Measurements from ENCODE around the gene SHISA9. TPM values are rescaled to one million over a fixed set of nuclear protein-coding genes. Genes with fewer than 3 reads are reported as not detected.

SHISA9 gene
- total RNA-seq, 1 donor from 2014 or later, result 3.7 TPM

- H3K4me3 ChIP-seq (ENCODE audit: low read depth, low read length), result no peak overlapping the region
- no peak for TF ChIP-seq CTCF (conservative IDR thresholded peaks at IDR 0.05; ENCODE audit: low read depth, low read length)
- DNase-seq (ENCODE audit: low read depth), result no peak
Observed at GRCh38 chr16:13104772-13105171, 203.4 kb downstream of the SHISA9 start.

DNA sequence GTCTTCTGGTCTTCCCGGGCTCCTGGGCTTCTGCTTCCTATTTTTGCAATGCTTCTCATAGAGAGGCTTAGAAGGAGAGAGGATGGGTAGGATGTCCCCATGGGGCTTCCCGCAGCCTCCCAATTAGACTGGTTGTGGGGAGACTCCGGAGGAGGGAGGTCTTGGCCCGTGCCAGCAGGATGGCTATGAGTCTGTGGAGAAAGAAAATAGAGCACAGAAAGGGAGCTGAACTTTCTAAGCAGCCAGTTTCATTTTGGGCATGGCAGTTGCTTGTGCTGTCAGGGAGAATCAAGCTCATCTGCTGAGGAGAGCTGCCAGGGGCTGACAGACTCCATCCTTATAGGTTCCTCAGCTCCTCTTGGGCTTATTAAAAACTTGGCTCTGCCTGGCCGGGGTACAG lies 204.0 kb downstream of the SHISA9 start:
- no peak for DNase-seq (ENCODE audit: low read depth)
- H3K4me3 ChIP-seq (ENCODE audit: low read depth, low read length), result no peak overlapping the region
- TF ChIP-seq CTCF (conservative IDR thresholded peaks at IDR 0.05; ENCODE audit: low read depth, low read length), result no peak

DNA sequence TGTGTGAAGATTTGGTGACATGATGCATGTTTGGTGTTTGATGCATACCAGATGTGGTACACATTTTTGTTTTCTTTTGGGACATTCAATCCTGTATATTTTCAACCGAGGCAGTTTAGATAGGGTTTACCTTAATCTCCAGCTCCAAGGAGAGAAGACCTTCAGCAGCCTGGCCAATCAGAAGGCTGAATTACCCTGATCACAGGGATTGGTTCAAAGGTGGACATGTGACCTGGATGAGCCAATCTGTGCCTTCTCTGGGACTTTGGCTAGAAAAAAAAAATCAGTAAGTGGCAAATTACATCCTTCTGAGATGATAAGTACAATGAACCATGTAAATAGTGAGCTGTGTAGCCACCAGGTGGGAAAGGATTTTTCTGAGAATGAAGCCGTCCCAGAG lies 205.1 kb downstream of the SHISA9 start:
- DNase-seq (ENCODE audit: low read depth), result no peak
- no peak for TF ChIP-seq CTCF (conservative IDR thresholded peaks at IDR 0.05; ENCODE audit: low read depth, low read length)
- no peak overlapping the region for H3K4me3 ChIP-seq (ENCODE audit: low read depth, low read length)

GRCh38 chr16:13108126-13108525 lies 206.7 kb downstream of the SHISA9 start:
- TF ChIP-seq CTCF (conservative IDR thresholded peaks at IDR 0.05; ENCODE audit: low read depth, low read length), result no peak
- no peak for DNase-seq (ENCODE audit: low read depth)
- H3K4me3 ChIP-seq (ENCODE audit: low read depth, low read length), result no peak overlapping the region

DNA sequence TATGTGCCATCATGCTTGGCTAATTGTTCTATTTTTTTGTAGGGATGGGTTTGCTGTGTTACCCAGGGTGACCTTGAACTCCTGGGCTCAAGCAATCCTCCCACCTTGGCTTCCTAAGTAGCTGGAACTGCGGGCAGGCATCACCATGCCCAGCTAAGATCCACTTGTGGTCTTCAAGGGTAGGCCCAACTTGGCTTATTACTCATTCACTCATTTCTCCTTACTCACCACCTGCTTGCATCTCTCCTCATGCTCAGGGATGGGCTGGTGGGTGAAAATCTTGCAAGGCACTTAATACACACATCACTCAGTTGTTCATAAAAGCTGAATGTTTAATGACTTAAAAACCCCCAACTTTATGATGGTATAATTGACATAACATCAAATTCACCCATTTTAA lies 207.8 kb downstream of the SHISA9 start:
- no peak for DNase-seq (ENCODE audit: low read depth)

DNA sequence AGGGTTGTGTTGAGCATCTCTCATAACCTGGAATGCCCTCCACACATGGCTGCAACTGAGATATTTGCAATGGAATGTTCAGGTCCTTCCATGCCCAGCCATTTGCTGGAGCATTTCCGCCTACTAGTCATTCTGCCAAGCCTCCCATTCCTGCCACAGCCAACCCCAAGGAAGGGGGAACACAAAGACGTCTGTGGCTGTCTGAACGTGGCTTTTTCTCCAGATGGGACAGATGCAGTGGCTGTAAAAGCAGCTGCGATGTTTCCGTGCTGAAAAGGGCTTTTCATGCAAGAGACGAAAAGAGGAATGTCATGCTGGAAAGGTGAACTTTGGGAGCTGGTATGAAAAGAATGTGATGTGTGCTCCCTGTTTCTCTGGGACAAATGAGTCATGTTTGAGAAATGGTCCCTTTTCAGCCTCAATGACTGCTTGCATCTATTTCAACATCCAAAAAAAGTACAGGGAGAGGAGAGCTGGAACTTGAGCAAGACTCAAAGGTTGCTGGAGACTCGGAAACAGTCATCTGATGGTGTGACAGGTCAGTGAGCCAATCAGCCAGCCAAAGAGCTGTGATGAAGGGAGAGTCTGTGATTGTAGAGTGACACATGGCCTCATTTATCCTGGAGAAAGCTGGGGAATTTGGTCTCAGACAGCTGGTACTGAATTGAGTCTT lies 208.9 kb downstream of the SHISA9 start:
- TF ChIP-seq CTCF (conservative IDR thresholded peaks at IDR 0.05; ENCODE audit: low read depth, low read length), result no peak
- peak overlapping the region; percentile 21 for H3K4me3 ChIP-seq (ENCODE audit: low read depth, low read length)
- DNase-seq (ENCODE audit: low read depth), result peak; percentile 99

More for the DNA sequence above, 207.8 kb downstream of the SHISA9 start:
- TF ChIP-seq CTCF (conservative IDR thresholded peaks at IDR 0.05; ENCODE audit: low read depth, low read length), result no peak
- no peak overlapping the region for H3K4me3 ChIP-seq (ENCODE audit: low read depth, low read length)

DNA sequence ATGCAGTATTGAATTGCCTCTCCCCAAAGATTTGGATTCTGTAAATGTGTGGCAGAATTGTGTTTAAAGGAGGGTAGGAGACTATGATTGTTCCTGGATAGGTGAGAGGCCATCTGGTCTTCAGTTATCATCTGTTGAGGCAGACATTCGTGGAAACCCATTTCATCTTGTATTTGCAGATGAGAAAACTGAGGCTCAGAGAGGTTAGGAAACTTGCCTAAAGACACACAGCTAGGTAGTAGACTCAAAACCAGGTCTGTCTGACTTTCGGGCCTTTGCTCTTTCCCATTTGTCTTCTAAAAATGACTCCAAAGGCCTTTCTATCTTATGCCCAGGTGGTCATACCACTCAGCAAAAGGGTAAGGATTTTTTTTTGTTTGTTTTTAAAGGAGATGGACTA lies 210.3 kb downstream of the SHISA9 start:
- TF ChIP-seq CTCF (conservative IDR thresholded peaks at IDR 0.05; ENCODE audit: low read depth, low read length), result no peak
- H3K4me3 ChIP-seq (ENCODE audit: low read depth, low read length), result no peak overlapping the region
- no peak for DNase-seq (ENCODE audit: low read depth)
